HG02678 (cell line): Measurements from ENCODE around the gene SPATC1L.

Experiments used
- ATAC-seq: cut with Tn5 transposase; IDR thresholded peaks from one replicate; pipeline ENCODE4 v1.9.1; 2021; ENCODE audit warnings: mild to moderate bottlenecking, moderate library complexity; ENCODE audit not compliant: unreplicated experiment

The SPATC1L gene

DNA sequence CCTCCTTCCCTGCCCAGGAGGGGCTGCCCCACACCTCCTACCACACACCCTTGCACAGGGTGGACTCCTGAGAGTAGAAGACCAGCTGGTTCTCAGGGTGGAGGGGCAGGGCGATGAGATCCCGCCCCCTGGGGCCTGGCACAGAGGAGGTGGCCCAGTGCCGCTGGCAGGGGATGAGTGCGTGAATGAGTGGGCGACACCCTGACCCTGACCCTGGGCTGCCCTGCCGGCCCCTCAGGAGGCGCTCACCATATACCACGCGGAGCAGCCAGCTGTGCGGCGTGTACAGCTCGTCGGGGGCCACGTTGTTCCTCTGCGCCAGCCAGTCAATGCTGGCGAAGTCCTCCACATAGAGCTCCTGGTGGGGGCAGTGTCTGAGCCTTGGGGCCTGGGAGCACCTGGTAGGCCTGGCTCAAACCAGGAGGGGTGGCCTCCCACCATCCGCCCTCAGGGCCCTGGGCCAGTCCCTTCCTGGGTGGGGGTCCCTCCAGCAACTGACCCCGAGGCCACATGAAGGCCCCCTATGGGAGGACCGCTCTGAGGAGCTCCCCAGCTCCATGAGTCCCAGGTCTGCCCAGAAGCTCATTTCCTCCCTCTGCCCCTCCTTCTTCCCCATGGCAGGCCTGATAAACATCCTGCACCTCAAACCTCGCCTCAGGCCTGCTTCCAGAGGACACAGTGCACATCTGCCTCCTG is 31.3 kb upstream of the SPATC1L start:
- no peak for ATAC-seq

DNA sequence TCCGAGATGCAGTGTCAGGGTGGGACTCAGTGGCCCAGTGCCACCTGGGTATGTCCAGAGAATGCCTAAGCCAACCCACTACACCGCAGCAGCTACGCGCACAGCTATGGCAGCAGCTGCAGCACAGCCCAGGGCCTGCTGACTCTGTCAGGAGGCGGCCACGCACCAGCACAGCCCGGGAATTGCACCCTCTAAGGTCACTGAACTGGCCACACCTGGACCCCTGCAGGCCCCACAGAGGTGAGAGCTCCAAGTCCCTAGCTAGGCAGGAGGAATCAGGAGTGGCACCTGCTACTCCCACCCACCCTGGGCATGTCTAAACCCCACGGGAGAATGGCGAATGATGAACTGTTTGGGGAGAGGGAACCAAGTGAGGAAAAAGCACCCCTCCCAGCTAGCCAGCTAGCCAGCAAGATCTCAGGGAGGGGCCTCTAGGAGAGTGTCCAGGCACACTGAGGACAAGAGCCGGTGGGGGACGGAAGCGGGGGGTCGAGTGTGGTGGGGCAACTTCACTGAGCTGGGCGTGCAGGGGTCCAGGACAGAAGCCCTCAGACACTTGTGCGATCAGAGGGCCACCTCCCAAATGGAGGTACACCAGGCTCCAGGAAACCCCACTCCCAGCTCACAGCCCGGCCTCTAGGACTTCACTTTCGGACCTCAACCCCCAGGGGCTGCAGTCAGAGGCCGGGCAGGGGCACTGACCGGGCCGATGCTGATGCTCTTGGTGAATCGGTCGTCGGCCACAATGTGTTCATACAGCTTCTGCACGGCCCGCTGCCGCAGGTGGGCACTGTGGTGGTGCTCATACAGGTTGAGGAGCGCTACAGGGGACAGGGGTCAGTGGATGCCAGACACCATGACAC is 30.4 kb upstream of the SPATC1L start:
- ATAC-seq = no peak

GRCh38 chr21:46213620-46214286 is 29.5 kb upstream of the SPATC1L start:
- ATAC-seq = no peak

DNA sequence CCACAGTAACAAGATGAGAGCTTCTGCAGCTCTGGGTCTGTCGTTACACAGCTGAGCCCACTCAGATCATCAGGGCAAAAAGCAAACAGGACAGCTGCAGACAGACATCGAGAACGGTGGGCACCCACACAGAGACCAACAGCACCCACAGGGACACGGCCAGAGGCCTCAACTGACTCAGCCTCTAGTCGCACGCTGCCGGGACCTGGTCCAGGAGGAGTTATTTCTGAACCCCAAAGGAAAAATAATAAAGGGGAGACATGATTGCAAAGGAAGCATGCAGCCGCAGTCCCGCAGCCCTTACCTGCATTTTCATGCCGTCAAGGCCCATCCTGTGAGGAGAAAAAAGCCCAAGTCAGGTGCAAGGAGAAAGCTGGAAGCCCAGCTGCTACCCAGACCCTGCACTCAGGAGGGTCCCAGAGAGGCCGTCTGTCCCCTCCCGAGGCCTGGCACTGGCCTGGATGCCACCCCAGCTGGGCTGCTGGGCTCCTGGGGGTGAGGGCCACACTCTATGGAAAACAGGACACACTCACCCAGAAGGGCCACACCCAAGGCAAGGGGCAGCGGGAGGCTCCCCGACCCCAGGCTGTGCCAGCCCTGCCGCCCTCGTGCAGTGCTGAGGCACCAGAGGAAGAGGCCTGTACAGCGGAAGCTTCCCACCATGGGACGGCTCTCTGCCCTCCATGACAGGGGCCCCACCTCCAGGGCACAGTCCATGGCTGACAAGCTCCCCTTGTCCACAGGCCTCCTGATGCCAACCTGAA is 28.6 kb upstream of the SPATC1L start:
- ATAC-seq = no peak

- no peak for ATAC-seq
These were observed 27.8 kb upstream of the SPATC1L start for GRCh38 chr21:46211786-46212720.

DNA sequence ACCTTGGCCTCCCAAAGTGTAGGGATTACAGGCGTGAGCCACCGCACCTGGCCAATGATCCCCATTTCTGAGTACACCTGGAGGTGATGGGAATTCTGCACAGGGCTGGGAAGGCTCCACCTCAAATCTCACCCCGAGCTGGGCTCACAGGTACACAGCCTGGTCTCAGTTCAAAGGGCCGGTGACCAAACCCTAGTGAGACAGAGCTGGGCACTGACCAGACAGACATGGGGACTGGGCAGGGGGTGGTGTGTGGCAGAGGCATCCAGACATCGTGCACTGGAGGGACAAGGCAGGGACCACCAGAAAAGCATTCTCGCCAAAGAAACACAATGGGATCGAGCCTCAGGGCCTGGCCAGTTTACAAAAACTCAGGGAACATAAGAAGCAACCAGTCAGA is 27.1 kb upstream of the SPATC1L start:
- ATAC-seq = no peak

DNA sequence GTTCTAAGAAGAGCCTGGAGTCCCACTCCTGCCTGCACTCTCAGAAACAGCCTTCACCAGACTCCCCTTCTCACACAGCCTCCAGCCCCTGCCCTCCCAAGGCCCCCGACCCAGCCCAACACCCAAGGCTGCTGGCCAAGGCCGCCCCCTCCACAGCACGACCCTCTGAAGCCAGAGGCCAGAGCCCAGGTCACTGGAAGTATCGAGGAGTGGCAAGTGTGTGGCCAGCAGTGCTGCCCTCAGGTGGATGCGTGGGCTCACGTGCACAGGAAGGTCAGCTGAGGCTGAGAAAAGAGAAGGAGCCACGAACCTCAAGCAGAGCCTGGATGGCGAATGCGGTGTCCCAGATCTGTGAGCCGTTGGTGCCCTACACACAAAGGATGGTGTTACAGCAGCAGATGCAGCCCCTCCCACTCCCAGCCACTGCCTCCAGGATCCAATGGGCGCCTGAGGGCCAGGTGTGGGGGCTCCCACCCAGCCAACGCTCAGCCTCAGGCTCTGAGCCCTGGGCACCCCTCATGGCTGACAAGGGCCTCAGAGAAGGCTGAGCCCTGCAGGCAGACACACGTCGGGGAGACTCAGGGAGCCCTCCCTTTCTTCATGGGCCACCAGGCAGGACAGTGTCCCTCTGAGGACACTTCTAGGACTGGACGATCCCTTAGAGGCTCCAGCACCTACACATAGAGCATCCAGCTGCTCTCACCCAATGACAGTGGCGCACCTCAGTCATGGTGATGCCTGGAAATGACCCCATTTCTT is 26.3 kb upstream of the SPATC1L start:
- ATAC-seq = no peak

DNA sequence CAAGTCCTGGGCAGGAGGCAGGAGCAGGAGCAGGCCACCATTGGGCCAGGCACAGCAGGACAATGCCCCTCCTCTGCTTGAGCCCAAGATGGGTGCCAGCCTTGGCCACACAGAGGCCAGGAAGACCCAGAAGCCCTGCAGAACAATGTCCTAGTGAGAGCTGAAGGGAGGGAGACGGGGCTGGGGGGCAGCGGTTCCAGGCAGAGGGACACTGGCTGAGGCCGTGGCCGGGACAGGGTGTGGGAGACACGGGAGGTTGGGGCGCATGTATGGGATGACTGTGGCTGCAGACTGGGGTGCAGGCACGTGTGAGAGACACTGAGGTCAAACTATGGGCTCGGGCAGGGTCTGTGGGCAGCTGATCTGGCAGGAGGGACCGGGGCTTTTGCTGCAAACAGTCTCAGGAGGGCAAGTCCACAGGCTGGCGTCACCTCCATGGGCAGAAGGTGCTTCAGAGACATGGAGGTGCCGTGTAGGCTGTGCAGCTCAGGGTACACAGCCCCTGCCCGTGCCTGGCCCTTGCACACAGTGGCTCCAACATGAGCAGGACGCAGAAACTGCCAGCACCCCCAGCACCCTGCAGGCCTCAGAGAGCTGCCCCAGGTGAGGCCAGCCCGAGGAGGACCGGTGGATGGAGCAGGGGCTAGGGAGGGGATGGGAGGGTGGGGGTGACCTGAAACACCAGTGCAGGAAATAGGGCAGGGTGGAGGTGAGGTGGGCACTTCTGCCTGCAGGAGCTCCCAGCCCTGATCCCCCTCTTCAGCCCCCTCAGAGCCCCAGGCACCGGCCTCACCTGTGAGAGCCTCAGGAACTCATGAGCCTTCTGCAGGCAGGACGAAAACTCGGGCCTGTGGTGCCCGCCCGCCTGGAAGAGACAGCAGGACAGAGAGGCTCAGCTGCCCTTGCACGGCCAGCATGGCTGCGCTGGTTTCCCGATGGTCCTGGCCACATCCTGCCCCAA is 24.8 kb upstream of the SPATC1L start:
- no peak for ATAC-seq

DNA sequence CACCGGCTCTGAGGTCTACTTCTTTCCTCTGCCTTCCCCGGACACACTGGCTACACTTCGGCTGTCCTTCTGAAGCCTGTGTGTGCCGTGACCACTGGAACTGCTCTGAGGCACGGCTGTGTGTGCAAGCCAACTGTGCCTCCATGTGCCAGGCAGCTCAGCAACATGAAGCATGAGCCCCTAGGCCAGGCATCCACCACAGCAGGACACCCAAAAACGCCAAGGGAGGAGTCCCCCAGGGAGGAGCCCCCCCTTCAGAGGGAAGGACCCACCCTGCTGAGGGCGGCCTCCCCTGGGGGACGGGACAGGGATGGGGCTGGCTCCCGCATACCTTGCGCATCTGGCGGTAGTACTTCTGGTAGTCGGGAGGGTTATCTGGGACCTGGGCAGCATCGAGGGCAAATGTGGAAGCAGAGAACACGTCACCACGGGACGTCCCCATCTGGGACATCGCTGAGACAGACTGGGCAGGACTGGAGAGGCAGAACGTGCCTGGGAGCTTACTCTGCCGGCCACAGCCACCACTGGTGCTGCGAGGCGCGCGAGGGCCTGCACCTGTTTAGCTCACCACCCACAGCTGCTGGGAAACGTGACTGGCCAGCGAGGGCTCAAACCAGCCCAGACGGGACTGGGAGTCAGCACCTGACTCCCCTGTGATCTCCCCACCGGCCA is 23.8 kb upstream of the SPATC1L start:
- ATAC-seq = no peak

GRCh38 chr21:46207006-46207919 is 23.0 kb upstream of the SPATC1L start:
- ATAC-seq = no peak

GRCh38 chr21:46206163-46207005 is 22.1 kb upstream of the SPATC1L start:
- ATAC-seq = no peak

DNA sequence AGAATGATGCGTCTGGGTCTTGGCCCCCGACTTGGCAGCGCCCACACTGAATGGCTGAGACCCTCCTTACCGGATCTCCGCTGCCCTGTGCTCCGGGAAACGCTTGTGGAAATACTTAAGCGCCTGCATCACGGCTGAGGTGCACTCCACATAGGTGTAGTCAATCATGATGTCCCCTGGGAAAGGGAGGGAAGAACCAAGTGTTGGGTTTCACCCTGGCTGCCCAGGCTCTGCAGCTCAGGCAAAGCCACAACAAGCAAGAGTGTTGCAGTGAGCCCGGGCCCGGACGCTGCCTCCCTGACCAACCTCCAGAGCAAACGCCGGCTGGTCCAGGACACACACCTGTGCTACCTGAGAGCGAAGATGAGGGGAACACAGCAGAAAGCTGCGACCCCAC is 21.5 kb upstream of the SPATC1L start:
- no peak for ATAC-seq

DNA sequence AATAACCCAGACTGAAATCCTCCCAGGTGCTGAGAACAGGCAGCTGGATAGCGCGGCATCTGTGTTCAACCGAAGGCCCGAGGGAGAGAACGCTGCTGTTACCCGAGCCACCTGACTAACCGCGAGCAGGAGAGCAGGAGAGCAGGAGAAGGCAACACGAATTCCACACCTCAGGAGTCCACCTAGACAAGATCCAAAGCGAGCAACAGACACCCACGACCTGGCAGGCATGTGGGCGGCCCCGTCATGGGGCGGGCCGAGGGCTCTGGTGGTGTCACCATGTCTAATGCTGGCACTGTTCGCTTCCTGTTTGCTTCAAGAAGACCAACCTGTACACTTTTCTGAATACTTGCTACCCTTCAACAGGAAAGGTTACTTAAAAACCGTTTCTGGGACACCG is 20.9 kb upstream of the SPATC1L start:
- no peak for ATAC-seq

- ATAC-seq = no peak
These were observed 18.9 kb upstream of the SPATC1L start for GRCh38 chr21:46203203-46203600.

- no peak for ATAC-seq
These were observed 18.4 kb upstream of the SPATC1L start for GRCh38 chr21:46202592-46203202.
